Stimulated activated CD4-positive, alpha-beta T cell treated with anti-CD3 and anti-CD28 coated beads, Interleukin-1b, Interleukin-23, amount 100 ng/mL, for 4 hours (primary cell): ENCODE data around the gene OR4D1.
A peak's percentile ranks its signal among the peaks of the same experiment; 100 is the strongest.

ENCODE experiments used
- DNase-seq, 2 donors: peaks; one replicate each; pipeline ENCODE4 v3.0.0-alpha.2; 2020; ENCODE audit warnings: low read depth in 2 of 2

The OR4D1 gene

GRCh38 chr17:58193641-58194255 is 45.6 kb downstream of the OR4D1 start:
- DNase-seq: no peak

GRCh38 chr17:58195518-58196123 is 47.4 kb downstream of the OR4D1 start:
- no peak for DNase-seq

- DNase-seq: no peak
Observed at GRCh38 chr17:58196610-58197009, 48.4 kb downstream of the OR4D1 start.

- DNase-seq: peak; percentile 34 to 50
Observed at GRCh38 chr17:58200024-58200633, 51.9 kb downstream of the OR4D1 start.

GRCh38 chr17:58202859-58203258 is 54.7 kb downstream of the OR4D1 start:
- DNase-seq: no peak

GRCh38 chr17:58204796-58205195 is 56.6 kb downstream of the OR4D1 start:
- no peak for DNase-seq

GRCh38 chr17:58205936-58206335 is 57.8 kb downstream of the OR4D1 start:
- no peak for DNase-seq

GRCh38 chr17:58207451-58207850 is 59.3 kb downstream of the OR4D1 start:
- no peak for DNase-seq

- no peak for DNase-seq
Observed at GRCh38 chr17:58208344-58208743, 60.2 kb downstream of the OR4D1 start.
